ENCODE data around the gene GHRL. TPM values are rescaled to one million over a fixed set of nuclear protein-coding genes. Genes with fewer than 3 reads are reported as not detected.

GHRL gene
- total RNA-seq, 1 experiment from 2014 or later = not detected

DNA sequence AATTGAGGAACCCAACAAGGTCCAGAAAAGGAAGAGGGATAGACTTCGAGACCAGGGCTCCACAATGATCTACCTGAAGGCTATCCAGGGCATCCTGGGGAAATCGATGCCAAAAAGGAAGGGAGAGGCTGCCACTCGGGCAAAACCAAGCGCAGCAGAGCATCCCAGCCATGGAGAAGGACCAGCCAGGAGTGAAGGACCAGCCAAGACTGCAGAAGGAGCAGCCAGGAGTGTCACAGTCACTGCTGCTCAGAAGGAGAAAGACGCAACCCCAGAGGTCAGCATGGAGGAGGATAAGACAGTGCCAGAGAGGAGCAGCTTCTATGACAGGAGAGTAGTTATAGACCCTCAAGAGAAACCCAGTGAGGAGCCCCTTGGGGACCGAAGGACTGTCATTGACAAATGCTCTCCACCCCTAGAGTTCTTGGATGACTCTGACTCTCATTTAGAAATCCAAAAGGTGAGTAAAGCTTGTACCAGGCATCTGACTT is 32.5 kb downstream of the GHRL start:
- intact Hi-C loops (cut with micrococcal nuclease) = no loop called here
- DNase-seq (ENCODE audit: low read depth, low spot score) (no peak), ATAC-seq (no peak)
- ChIA-PET POLR2A (no interaction called here), CTCF (no interaction called here), RAD21 (ENCODE audit: low non-redundant PET in 1 of 2, low total read pairs in 2 of 2, uncharacterized antibody in 2 of 2, unreplicated experiment in 2 of 2) (no interaction called here)
- Histone ChIP-seq H3K27me3 (ENCODE audit: insufficient read depth, low read length) (no peaks in the 10 kb centered on the region), H3K9ac (ENCODE audit: low read length) (no peak overlapping the region), H3K4me2 (ENCODE audit: low read length) (no peak overlapping the region), H3K4me3 (replicated peaks in 1 of 2; ENCODE audit: low read depth in 1 of 2, low read length in 2 of 2) (no peak overlapping the region), H3K36me3 (ENCODE audit: control insufficient read depth in 1 of 2, insufficient read depth in 2 of 2, low read length in 2 of 2) (peaks cover 16 to 32% of the 10 kb centered on the region in 2 experiments; a peak in 3 of 4 replicates), H3K27ac (ENCODE audit: low read depth, low read length) (no peak overlapping the region), H3K79me2 (ENCODE audit: insufficient read depth, low read length) (peaks cover 83% of the 10 kb centered on the region), H3K9me2 (ENCODE audit: insufficient read depth) (no peaks in the 10 kb centered on the region), H4K20me1 (ENCODE audit: insufficient read depth) (peaks cover 7% of the 10 kb centered on the region; the same call in 1 of the 2 replicates), H2AFZ (ENCODE audit: low read depth, low read length, poor library complexity, severe bottlenecking) (no peak overlapping the region), H3K4me1 (ENCODE audit: control insufficient read depth in 1 of 2, insufficient read depth in 2 of 2, low read length in 2 of 2) (peaks cover 7 to 9% of the 10 kb centered on the region in 2 experiments), H3K9me3 (ENCODE audit: control insufficient read depth in 1 of 2, insufficient read depth in 1 of 2, low read depth in 1 of 2, low read length in 2 of 2) (no peaks in the 10 kb centered on the region)
- no TSS peak for BruUV-seq (replicated peaks)
- TF ChIP-seq ZFX (IDR thresholded peaks at IDR 0.05) (no peak), ATF3 (IDR thresholded peaks at IDR 0.05) (no peak), MAX (IDR thresholded peaks at IDR 0.05) (no peak), SRF (IDR thresholded peaks at IDR 0.05; ENCODE audit: low read depth) (no peak), ELF1 (IDR thresholded peaks at IDR 0.05; ENCODE audit: borderline replicate concordance, low read depth) (no peak), ZNF274 (IDR thresholded peaks at IDR 0.05; ENCODE audit: low read depth, low read length) (no peak), CEBPB (IDR thresholded peaks at IDR 0.05; ENCODE audit: low read depth) (no peak), RAD21 (IDR thresholded peaks at IDR 0.05; ENCODE audit: low read depth) (no peak), POLR2AphosphoS5 (IDR thresholded peaks at IDR 0.05; ENCODE audit: low read depth, low read length) (no peak)
- TF ChIP-seq, protein P1, sequence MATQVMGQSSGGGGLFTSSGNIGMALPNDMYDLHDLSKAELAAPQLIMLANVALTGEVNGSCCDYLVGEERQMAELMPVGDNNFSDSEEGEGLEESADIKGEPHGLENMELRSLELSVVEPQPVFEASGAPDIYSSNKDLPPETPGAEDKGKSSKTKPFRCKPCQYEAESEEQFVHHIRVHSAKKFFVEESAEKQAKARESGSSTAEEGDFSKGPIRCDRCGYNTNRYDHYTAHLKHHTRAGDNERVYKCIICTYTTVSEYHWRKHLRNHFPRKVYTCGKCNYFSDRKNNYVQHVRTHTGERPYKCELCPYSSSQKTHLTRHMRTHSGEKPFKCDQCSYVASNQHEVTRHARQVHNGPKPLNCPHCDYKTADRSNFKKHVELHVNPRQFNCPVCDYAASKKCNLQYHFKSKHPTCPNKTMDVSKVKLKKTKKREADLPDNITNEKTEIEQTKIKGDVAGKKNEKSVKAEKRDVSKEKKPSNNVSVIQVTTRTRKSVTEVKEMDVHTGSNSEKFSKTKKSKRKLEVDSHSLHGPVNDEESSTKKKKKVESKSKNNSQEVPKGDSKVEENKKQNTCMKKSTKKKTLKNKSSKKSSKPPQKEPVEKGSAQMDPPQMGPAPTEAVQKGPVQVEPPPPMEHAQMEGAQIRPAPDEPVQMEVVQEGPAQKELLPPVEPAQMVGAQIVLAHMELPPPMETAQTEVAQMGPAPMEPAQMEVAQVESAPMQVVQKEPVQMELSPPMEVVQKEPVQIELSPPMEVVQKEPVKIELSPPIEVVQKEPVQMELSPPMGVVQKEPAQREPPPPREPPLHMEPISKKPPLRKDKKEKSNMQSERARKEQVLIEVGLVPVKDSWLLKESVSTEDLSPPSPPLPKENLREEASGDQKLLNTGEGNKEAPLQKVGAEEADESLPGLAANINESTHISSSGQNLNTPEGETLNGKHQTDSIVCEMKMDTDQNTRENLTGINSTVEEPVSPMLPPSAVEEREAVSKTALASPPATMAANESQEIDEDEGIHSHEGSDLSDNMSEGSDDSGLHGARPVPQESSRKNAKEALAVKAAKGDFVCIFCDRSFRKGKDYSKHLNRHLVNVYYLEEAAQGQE (IDR thresholded peaks at IDR 0.05; ENCODE audit: low read depth) = no peak

Measured in HCT116 (cell line).